Thymus (tissue), 11 donors: Measurements from ENCODE around the gene IL1RL1. TPM values are rescaled to one million over a fixed set of nuclear protein-coding genes. Genes with fewer than 3 reads are reported as not detected.

ENCODE experiments used
- DNase-seq, 9 donors: peaks; one replicate each; pipeline ENCODE4 v3.0.0-alpha.2; 2013; ENCODE audit warnings: low spot score in 9 of 9, low read depth in 6 of 9, missing footprints in 1 of 9
- H3K27ac ChIP-seq, 2 donors: one replicate each; pipeline ENCODE4 v1.5.1; 2013; ENCODE audit warnings: control low read depth in 1 of 2, low read depth in 1 of 2, low read length in 1 of 2, mild to moderate bottlenecking in 1 of 2, moderate library complexity in 1 of 2
- H3K27me3 ChIP-seq, 2 donors: one replicate each; pipeline ENCODE4 v1.5.1; 2013; ENCODE audit warnings: low read length in 1 of 2; ENCODE audit not compliant: control insufficient read depth in 2 of 2, insufficient read depth in 1 of 2
- H3K36me3 ChIP-seq, 2 donors: one replicate each; pipeline ENCODE4 v1.5.1; 2013; ENCODE audit warnings: low read length in 1 of 2, mild to moderate bottlenecking in 1 of 2, moderate library complexity in 1 of 2; ENCODE audit not compliant: control insufficient read depth in 2 of 2, insufficient read depth in 2 of 2
- H3K4me1 ChIP-seq, 2 donors: one replicate each; pipeline ENCODE4 v1.5.1; 2013; ENCODE audit warnings: low read length in 2 of 2; ENCODE audit not compliant: control insufficient read depth in 2 of 2, insufficient read depth in 2 of 2
- H3K4me3 ChIP-seq, 2 donors: one replicate each; pipeline ENCODE4 v1.5.1; 2013; ENCODE audit warnings: low read length in 2 of 2, control low read depth in 1 of 2, mild to moderate bottlenecking in 1 of 2
- H3K9me3 ChIP-seq, 2 donors: one replicate each; pipeline ENCODE4 v1.5.1; 2013; ENCODE audit warnings: low read length in 1 of 2, mild to moderate bottlenecking in 1 of 2; ENCODE audit not compliant: control insufficient read depth in 2 of 2, insufficient read depth in 1 of 2
- WGBS: extraction: QIAGEN DNeasy Blood & Tissue Kit; methylation state at CpG from one replicate; pipeline ENCODE4 v1.1.7; 2013; 5-methylcytosine and 5-hydroxymethylcytosine counted together
- polyA plus RNA-seq: library from polyadenylated mRNA; stranded (reverse); fragments of 200-250 nt; gene quantifications from one replicate; pipeline ENCODE4 v1.2.3, GENCODE V29; 2013
- total RNA-seq: library from RNA; stranded (reverse); fragments of 120-200 nt; gene quantifications from one replicate; pipeline ENCODE4 v1.2.4, GENCODE V29; 2013
- donor health status: healthy.

IL1RL1 gene
- total and polyA plus RNA-seq, 2 donors: 1.1 to 2.3 TPM

DNA sequence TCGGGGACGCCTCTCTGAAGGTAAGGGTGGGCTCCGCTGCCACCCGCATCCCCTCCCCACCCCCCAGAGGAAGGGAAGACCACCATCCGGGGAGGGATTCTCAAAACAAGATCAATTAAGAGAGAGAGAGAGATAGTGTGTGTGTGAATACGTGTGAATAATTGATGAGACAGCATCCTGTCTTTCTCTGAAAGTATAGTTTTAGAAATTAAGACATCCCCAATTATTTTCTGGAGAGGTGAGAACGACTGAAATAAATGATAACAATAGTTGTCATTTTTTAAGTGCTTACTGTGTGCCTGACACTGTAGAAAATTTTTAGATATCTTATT is 45.0 kb downstream of the IL1RL1 start:
- WGBS: 7% methylated on average over 7 of the region's 7 CpGs
- Histone ChIP-seq H3K4me3 (peak overlapping the region; percentile 76 to 78), H3K27me3 (peaks cover 0 to 4% of the 10 kb centered on the region in 2 donors), H3K9me3 (no peaks in the 10 kb centered on the region), H3K27ac (peak overlapping the region in 1 of 2 donors; percentile 84), H3K36me3 (no peaks in the 10 kb centered on the region), H3K4me1 (peaks cover 3 to 4% of the 10 kb centered on the region in 2 donors)
- no peak for DNase-seq

DNA sequence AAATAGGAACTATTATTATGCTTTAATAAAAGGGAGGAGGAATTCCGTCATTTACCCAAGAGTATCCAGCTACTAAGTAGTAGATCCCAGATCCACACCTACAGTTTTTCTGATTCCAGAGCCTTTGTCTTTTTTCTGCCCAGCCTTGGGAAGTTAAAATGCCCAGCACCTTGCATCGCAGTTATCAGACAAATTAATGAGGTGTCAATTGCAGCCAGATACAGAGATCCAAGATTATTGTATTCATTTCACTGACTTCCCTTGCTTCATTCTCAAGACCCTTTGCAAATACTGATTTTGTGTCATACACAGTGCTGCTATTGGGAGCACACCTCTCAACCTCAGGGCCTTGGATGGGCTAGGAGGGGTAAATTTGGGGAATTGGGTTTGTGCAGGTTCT is 45.4 kb downstream of the IL1RL1 start:
- peaks cover 0 to 4% of the 10 kb centered on the region in 2 donors for H3K27me3 ChIP-seq
- DNase-seq: no peak
- 98% methylated on average over 2 of the region's 2 CpGs for WGBS

DNA sequence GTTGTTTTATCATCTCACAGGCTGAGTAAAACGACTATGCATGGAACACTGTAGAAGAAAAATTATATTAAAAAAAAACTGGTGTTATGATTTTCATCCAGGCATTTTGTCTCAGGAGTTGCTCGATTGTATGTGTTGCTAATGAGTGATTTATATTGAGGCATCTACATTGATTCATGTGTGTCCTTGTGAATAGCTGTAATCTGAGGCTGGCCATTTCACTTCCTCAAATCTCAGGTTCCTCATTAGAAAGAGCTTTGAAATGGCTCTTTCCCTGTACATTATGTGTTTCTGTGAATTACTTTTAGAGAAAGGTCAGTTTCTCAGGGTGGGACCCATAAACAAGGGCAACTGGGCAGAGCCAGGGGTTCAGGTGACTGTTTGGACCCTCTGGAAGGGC is 46.6 kb downstream of the IL1RL1 start:
- 55% methylated on average over 2 of the region's 2 CpGs for WGBS
- H3K4me1 ChIP-seq: peaks cover 3 to 4% of the 10 kb centered on the region in 2 donors
- H3K4me3 ChIP-seq: no peak overlapping the region
- peaks cover 0 to 4% of the 10 kb centered on the region in 2 donors for H3K27me3 ChIP-seq
- no peaks in the 10 kb centered on the region for H3K9me3 ChIP-seq
- no peak for DNase-seq
- no peak overlapping the region for H3K27ac ChIP-seq
- H3K36me3 ChIP-seq: no peaks in the 10 kb centered on the region

More for the DNA sequence above, 45.4 kb downstream of the IL1RL1 start:
- peaks cover 3 to 4% of the 10 kb centered on the region in 2 donors for H3K4me1 ChIP-seq
- H3K36me3 ChIP-seq: no peaks in the 10 kb centered on the region
- no peak overlapping the region for H3K27ac ChIP-seq
- no peaks in the 10 kb centered on the region for H3K9me3 ChIP-seq
- H3K4me3 ChIP-seq: no peak overlapping the region

DNA sequence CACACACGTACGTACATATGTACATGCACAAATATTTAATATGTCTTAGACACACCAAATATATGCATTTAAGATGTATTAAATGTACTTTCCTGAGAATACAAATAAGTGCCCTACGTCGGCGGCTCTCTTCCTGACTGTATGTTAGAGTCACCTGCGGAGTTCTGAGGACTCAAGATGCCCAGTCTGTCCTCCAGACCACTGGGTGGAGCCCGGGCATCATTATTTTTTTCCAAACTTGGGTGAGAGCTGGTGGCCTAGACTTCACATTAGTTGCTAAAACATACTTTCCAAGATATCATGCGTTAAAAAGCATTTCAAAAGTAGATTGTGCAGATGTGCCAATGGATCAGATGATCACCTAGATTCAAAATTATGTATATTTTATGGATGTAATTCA is 47.1 kb downstream of the IL1RL1 start:
- no peak overlapping the region for H3K4me3 ChIP-seq
- H3K27ac ChIP-seq: no peak overlapping the region

DNA sequence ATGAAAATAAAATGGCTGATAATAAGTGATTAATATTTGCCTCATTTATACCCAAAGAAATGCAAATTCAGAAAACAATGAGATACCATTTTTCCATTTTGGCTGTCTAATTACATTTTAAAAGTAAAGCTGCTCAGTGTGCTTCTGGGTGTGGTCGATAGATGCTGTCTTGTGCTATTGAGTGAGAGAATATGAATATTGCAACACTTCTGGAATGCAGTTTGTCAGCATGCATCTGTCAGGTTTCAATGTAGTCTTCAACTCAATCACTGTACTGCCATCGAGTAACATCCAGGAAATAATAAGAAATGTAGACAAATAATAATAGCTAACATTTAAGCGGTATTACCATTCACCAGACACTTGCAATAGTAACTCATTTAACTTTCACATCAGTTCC is 48.2 kb downstream of the IL1RL1 start:
- WGBS: 96% methylated on average over 3 of the region's 3 CpGs
- H3K27me3 ChIP-seq: peaks cover 0 to 4% of the 10 kb centered on the region in 2 donors
- H3K9me3 ChIP-seq: no peaks in the 10 kb centered on the region
- no peaks in the 10 kb centered on the region for H3K36me3 ChIP-seq
- no peak overlapping the region for H3K27ac ChIP-seq
- DNase-seq: no peak
- no peak overlapping the region for H3K4me3 ChIP-seq
- peaks cover 3 to 4% of the 10 kb centered on the region in 2 donors for H3K4me1 ChIP-seq

More for the DNA sequence above, 47.1 kb downstream of the IL1RL1 start:
- 96% methylated on average over 8 of the region's 8 CpGs for WGBS
- Histone ChIP-seq H3K36me3 (no peaks in the 10 kb centered on the region), H3K27me3 (peaks cover 0 to 4% of the 10 kb centered on the region in 2 donors), H3K4me1 (peaks cover 3 to 4% of the 10 kb centered on the region in 2 donors), H3K9me3 (no peaks in the 10 kb centered on the region)
- no peak for DNase-seq

DNA sequence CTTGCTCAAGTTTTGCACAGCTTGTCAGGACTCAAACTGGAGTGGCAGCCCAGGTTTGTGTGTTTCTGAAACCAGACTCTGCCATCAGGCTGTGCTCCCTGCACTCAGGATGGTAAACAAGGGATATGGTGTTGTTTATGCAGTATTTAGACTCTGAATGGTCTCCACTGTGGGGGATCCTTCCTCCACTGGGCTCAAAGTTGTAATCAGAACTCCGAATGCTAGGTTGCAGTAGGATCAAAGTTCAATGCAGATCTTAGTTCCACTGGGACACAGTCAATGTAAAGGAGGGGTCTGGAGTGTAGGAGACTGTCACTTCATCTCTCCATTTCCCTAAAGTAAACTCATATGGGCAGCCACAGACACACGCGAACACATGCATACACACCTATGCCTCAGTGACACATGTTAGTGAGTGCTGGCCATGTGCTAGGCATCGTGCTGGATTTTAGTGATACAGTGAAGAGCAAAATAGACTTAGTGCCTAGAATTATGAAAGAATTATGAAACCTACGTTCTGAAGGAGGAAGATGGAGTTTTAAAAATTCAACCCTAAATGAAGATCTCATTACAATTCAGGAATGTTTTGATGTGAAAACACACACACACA is 50.4 kb downstream of the IL1RL1 start:
- 86% methylated on average over 5 of the region's 5 CpGs for WGBS
- no peak overlapping the region for H3K27ac ChIP-seq
- no peak for DNase-seq
- peaks cover 0 to 7% of the 10 kb centered on the region in 2 donors for H3K9me3 ChIP-seq
- no peaks in the 10 kb centered on the region for H3K4me1 ChIP-seq
- no peak overlapping the region for H3K4me3 ChIP-seq
- H3K36me3 ChIP-seq: no peaks in the 10 kb centered on the region
- no peaks in the 10 kb centered on the region for H3K27me3 ChIP-seq

DNA sequence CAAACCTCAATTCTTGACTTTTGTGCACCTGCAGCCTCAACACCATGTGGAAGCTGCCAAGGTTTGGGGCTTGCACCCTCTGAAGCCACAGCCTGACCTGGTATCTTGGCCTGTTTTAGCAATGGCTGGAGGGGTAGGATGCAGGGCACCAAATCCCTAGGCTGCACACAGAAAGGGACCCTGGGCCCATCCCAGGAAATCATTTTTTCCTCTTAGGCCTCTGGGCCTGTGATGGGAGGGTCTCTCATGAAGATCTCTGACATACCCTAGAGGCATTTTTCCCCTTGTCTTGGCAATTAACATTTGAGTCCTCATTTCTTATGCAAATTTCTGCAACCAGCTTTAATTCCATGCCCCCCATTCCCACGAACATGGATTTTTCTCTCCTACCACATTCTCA is 54.4 kb downstream of the IL1RL1 start:
- no peak overlapping the region for H3K27ac ChIP-seq
- no peaks in the 10 kb centered on the region for H3K36me3 ChIP-seq
- no peak for DNase-seq
- peaks cover 0 to 7% of the 10 kb centered on the region in 2 donors for H3K9me3 ChIP-seq
- no peaks in the 10 kb centered on the region for H3K27me3 ChIP-seq
- peaks cover 0 to 4% of the 10 kb centered on the region in 2 donors for H3K4me1 ChIP-seq
- no peak overlapping the region for H3K4me3 ChIP-seq
- whole genome bisulfite sequencing: 93% methylated on average over 1 of the region's 1 CpG

DNA sequence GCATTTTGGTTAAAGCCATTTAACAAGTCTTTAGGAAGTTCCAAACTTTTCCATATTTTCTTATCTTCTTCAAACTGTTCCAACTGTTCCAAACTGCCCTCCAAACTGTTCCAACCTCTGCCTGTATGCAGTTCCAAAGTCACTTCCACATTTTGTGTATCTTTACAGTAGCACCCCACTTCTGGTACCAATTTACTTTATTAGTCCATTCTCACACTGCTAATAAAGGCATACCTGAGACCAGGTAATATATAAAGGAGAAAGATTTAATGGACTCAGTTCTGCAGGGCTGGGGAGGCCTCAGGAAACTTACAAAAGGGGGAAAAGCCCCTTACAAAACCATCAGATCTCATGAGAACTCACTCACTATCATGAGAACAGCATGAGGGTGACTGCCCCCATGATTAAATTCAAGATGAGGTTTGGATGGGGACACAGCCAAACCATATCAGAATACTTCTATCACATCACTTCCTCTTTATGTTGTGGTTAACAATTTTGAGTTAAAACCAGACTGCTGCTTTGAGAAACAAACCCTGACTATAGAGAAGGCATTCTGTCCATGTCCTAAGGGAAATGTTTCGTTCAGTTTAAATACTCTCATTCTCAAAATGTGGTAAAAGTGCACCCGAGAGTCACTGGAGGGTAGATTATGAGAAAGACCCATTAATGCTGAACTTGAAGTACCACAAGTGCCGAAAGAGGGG is 55.2 kb downstream of the IL1RL1 start:
- Histone ChIP-seq H3K4me3 (no peak overlapping the region), H3K27me3 (no peaks in the 10 kb centered on the region), H3K9me3 (peaks cover 0 to 7% of the 10 kb centered on the region in 2 donors), H3K27ac (peak overlapping the region; percentile 53 to 73), H3K36me3 (no peaks in the 10 kb centered on the region), H3K4me1 (peaks cover 0 to 4% of the 10 kb centered on the region in 2 donors)
- DNase-seq: no peak
- 73% methylated on average over 3 of the region's 3 CpGs for WGBS

DNA sequence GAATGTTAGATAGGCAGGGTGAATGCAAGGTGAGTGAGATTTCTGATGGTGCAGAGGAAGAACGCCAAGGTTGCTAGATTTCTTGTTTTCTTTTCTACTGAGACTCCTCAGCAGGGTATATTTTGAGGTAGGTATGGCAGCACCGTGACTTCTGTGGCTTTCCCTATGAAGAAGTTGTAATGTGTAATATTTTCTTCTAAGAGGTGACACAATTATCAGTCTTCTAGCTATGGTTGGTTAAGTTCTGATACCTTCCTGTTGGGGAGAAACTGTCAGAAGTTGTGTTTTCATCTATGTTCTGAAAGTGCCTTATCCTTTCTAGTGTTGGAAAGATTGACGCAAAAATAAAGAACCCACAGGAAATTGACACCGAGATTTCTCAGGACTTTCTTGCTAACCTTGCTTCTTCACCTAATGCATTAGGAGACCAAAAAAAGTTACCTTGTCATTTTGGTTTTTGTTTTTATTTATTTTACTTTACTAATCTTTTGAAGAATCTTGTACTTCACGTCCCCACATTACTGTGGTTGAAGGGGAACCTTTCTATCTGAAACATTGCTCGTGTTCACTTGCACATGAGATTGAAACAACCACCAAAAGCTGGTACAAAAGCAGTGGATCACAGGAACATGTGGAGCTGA is 56.1 kb downstream of the IL1RL1 start:
- H3K4me3 ChIP-seq: no peak overlapping the region
- H3K27me3 ChIP-seq: no peaks in the 10 kb centered on the region
- peaks cover 0 to 4% of the 10 kb centered on the region in 2 donors for H3K4me1 ChIP-seq
- H3K27ac ChIP-seq: peak overlapping the region in 1 of 2 donors; percentile 53
- DNase-seq: peak in 2 of 9 donors; percentile 18 to 59
- no peaks in the 10 kb centered on the region for H3K36me3 ChIP-seq
- peaks cover 0 to 7% of the 10 kb centered on the region in 2 donors for H3K9me3 ChIP-seq
- 32% methylated on average over 6 of the region's 6 CpGs for WGBS
